Activated CD4-positive, alpha-beta T cell treated with anti-CD3 and anti-CD28 coated beads, Interleukin-2, amount 50 U/mL, for 16 hours (primary cell): Measurements from ENCODE around the gene CASP3.

Experiments used
- DNase-seq: peaks from one replicate; pipeline ENCODE4 v3.0.0-alpha.2; 2020

CASP3 gene

DNA sequence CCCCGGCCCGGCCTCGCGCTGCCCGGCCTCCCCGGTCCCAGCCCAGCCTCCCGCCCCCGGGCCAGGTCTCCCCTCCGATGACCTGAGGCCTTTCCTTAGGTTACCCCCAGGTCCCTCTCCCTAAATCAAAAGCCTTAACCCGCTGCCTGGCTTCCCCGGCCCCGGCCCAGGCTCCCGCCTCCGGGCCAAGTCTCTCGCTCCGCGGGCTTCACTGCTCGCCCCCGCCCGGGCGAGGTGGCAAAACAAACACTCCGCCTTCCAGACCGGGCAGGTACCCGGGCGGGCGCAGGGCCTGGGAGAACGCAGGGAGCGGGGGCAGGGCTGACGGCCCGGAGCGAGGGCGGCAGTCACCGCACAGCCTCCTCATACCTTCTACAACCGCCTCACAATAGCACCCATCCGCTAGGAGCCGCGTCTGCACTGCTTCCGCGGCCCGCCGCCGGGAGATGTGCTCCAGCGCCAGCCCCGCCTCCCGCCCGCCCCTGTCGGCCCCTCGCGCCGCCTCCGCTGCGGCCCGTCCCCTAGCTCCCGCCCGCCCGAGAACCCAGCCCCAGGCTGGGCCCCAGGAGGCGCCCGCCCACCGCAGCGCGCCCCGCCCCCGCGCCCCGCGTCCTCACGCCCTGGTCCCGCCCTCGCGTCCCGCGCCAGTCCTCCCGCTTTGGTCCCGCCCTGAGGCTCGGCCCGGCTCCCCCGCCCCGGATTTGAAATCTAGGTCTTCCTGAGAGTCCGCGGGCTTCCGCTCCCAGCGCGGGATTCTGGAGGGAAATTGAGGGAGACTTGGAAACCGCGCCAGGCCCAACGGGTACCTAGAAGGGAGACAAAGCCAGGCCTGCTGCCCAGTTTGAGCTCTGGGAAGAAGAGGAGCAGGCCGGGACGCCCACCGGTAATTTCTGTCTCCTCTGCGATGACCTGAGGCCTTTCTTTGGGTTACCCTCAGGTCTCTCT lies at the start of gene CASP3, which contains the start of gene PRIMPOL:
CASP3 (minus strand) TSS at position 422 of the 945 bp plus-strand sequence. CDS start 10,994 bp downstream, outside the sequence.
PRIMPOL (plus strand) TSS at position 713 of the 945 bp plus-strand sequence. CDS start 7,403 bp downstream, outside the sequence.
- DNase-seq: peak; percentile 98

DNA sequence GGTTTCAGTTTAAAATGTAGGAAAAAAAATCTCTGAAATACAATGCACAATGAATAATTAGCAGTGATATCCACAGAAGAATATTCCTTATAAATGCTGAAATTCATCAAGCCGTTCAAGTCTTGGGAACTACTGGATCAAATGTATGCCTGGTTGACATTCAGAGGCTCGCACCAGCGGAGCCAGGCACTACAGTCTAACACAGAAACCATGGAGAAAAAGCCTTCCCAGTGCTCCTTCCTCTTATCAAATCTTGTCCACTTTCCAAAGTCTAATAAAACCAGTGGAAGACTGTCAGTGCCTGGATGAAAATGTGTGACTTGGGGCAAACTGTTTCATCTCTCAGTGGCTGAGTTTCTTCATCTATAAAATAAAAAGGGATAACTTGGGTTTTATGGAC lies 48.7 kb upstream of the CASP3 start:
- no peak for DNase-seq

DNA sequence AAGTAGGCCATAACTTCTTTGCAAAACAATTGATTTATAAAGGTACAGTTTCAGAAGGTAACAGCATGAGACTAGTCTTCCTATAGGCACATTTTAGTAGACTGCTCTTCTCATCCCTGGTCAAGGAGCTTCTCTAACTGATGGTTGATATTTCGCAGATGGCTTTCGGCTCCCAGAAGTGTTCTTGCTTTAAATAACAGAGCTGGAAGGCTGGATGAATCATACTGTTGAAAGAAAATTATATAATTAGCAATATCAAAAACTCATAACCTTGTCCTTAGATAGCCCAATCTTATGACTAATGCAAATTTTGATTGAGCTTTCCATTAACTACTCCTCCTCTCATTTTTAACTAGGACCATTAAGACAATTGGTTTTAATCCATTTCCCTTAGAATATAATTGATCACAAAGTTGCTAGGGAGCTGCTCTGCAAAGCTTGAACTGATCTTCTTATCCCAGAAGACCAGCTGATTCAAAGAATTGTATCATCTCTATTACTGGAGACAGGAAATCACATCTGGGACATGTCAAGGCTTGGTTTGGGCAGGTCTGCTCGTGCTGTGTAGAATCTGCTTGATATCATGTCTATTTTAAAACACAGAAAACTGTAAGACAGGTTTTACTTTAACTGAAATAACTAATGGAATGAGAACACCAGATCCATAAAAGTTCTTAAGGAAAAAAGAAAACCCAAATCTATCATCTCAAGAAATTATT lies 46.1 kb upstream of the CASP3 start:
- DNase-seq: no peak

DNA sequence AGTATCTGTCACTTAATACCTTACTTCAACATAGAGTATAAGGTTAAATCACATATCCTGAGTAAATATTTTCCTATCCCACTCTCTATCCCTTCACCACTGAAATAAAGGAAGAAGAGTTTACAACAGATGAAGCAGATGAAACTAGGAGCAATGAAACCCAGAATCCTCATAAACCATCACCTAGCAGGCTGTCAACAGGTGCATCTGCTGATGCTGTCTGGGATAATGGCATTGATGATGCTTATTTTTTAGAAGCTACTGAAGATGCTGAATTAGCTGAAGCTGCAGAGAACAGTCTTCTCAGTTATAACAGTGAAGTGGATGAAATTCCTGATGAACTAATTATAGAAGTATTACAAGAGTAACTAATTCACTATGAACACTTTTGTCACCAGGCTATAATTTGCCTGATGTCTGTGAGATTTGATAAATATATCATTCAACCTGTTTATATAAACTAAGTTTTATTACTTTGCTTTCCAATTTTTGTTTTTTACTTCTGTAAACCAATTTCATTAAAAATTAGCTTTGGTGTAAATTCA lies 45.2 kb upstream of the CASP3 start:
- DNase-seq: no peak

DNA sequence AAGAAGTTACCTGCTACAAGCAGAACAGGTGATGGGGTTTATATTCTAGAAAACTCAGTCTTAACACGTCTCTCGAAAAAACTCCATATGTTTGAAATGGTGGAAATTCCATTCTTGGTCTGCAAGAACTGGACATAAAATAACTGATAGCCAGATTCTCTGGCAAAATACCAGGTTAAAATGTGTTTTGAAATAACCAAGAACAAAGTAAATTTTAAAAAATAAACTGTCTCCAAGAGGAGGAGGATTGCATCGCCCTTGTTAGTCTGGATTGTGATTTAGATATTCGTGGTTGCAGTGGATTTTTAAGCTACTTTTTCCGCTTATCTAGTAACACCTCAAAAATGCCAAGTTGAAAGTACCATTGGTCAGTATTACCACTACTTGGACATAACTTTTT lies 43.8 kb upstream of the CASP3 start:
- no peak for DNase-seq

DNA sequence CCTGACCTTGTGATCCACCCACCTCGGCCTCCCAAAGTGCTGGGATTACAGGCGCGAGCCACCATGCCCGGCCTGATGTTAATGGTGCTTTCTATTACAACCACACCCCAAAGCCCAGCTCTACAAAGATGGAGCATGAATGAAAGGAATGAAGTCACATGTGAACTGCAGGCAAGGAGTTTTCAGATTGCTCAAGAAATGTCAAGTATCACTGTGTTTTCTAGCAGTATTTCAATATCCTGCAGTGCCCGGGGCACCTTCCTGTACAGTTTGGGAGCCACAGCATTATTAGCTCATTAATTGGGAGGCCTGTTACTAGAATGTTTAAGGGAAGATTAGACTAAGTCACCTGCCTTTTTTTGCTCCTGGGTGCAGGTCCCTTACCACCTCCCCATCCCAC lies 40.4 kb upstream of the CASP3 start:
- no peak for DNase-seq

DNA sequence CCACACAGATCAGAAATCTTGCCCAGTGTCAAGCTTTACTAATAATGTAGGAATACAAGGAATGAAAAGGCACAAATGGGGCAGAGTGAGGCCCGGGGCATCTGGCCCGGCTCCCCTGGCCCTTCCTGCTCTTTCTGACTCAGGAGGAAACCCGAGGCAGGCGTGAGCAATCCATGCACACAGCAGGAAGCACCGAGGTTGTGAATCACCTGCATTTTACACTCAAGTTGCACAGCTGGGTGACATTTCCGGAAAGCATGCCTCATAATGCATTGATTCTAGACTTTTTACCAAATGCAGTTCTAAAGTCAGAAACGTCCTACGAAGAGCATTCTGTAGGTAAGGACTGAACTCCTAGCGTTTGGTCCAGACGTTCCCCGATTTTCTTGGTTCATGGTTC lies 39.2 kb upstream of the CASP3 start:
- peak; percentile 48 for DNase-seq

DNA sequence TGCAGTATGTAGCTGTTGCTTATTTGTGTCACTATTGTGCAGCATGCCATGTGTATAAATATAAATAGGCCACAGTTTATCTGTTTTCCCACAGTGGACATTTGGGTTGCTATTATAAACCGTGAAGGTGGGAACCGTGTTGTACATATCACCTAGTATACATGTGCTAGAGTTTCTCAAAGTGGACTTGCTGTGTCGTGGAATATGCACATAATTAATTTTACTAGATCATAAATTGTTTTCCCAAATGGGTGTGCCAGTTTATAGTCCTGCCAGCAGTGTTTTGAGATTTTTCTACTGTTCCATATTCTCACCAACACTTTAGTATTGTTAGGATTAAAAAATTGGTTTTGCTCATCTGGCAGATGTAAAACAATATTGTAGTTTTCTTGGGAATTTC lies 38.8 kb upstream of the CASP3 start:
- no peak for DNase-seq

DNA sequence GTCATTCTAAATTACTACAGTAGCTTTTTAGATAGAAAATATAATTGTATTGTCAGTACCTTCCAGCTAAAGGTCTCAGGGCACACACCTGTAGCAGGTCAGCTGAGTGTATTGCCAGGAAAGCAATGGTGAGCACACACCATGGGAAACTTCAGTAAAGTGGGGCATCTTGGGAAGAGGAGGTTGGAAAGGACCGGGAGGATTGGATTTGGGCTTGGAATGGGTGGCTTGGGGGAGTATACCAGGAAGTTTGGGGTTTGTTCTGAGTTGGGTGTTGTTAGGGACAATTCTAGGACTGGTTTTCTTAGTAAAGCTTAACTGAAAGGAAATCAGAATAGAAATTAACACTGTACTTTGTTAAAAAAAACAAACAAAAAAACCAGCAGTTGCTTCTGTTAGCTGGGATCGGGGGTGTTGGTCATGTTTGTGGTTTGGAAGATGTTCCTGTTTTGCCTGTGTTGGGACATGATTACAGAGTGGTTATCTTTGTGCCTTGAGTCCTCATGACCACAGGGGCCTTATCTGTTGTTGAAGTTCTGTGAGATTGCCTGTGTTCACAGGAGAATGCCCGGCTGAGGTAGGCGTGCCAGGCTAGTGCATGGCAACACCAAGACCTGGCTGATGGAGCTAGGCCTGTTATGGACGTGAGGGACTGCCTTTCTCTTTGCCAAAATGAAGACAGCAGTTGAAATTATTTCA lies 35.4 kb upstream of the CASP3 start:
- DNase-seq: no peak

DNA sequence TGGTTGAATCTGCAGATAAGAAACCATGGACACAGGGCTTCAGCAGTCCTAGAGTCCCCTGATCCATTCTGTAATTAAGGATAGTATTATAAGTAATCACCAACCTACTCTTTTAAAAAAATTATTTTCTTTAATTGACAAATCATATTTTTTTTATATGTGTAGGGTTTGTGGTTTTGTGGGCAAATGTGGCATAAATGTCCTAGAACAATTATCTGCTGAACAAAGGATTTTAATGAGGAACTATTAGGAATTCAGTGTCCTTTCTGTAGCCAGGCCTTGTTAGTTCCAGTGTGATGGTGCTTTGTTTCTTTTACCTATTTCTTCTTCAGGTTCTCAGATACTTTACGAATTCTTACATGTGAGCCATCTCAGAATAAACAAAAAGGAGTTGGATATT lies 32.7 kb upstream of the CASP3 start:
- no peak for DNase-seq

DNA sequence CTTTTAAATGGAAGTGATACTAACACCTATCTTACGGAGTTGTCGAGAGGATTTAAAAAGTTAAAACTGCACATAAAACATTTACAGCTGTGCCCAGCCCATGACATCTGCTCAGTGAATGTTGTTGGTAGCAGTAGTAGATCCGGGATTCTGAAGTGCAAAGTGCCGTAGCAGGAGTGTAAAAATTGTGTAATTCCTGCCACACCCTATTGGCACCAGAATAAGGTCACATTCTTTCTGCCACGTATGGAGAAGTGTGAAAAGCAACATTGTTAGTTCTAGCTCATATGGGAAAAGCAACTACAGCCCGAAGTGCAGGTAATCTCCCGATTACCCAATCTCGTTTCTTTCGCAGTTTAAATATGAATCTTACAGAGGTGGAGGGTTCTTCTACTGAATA lies 31.5 kb upstream of the CASP3 start:
- no peak for DNase-seq

DNA sequence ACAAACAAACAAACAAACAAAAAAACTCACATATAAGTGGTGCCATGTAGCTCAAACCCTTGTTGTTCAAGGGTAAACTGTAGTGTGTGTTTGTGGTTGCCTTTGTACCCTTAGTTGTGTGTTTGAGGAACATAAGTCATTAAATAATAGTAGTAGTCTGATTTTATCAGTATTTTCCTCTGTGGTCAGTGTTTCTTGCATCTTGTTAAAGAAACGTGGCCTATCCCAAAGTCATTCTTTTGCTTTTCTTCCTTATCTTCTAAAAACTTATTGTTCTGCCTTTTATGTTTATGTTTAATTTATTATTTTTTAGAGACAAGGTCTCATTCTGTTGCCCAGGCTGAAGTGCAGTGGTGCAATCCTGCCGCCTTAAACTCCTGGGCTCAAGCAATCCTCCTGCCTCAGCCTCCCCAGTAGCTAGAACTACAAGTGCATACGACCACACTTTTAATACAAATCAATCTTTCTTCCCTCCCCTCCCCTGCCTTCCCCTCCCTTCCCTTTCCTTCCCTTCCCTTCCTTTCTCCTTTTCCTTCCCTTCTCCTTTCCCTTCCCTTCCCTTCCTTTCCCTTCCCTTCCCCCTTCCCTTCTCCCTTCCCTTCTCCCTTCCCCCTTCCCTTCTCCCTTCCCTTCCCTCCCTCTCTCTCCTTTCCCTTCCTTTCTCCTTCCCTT lies 26.7 kb upstream of the CASP3 start:
- no peak for DNase-seq

DNA sequence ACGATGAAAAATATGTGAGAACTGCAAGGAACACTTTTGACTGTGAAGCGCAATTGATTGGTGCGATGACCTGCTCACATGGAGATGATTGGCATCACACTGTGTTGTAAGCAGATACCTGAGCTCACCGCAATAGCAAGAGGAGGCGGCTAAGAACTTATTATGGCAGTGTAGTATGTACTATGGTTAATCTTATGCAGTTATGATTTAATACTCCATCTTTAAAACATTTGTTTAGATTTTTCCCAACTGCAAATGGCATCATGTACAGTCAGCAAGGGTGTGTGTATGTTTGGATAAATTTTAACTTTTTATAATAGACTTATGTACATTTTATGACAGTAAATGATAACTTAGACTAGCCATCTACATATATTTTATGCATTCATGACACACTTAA lies 25.8 kb upstream of the CASP3 start:
- DNase-seq: no peak

DNA sequence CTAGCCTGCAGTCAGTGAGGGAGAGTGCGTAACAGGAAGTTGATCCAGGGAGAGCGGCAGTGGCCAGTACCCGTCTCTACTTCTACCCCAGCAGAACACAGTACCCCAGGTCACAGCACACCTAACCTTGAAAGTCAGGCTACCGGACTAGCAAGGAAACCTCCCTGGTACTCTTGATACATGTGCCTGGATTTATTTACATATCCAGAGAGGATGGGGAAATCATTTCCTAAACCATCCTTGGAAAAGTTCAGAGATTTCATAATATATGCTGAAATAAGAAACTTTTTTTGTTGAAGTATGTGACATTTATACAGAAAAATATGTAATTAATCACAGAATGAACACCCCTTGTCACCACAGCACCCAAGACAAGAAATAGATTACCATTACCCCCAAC lies 24.8 kb upstream of the CASP3 start:
- no peak for DNase-seq

DNA sequence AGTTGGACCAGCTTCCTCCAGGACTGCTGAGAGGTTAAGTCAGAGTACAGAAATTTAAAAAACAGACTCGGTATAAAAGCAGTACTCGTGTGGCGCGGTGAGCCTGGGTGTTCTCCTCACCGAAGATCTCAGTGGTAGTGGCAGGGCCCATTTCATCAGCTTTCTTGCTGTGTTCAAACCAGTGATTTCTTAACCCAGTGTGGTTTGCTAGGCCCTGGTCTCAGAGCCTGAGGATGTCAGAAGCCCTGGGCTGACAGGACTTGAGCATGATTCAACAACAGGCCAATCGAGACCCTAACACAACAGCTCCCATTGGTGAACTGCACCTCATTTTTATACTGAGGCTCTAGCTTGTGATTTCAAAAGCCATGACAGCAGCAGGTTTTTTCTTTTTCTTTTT lies 23.5 kb upstream of the CASP3 start:
- no peak for DNase-seq

DNA sequence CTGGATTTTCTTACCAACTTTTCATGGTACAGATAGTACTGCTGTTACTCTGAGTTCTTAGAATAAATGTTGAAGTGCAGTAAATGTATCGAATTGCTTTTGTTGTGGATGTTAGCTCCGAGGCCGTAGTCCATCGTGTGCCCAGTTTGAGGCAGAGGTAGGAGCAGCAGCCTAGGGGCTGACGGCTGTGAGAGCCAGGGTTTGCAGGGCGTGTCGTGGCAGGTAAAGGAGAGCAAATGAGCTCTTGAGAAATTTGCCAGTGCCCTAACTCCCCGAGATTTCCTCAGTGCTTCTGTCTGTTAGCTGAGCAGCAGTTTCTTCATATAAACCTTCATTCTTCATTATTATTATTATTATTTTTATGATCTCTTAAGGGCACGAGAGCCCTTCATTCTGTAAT lies 21.9 kb upstream of the CASP3 start:
- no peak for DNase-seq

DNA sequence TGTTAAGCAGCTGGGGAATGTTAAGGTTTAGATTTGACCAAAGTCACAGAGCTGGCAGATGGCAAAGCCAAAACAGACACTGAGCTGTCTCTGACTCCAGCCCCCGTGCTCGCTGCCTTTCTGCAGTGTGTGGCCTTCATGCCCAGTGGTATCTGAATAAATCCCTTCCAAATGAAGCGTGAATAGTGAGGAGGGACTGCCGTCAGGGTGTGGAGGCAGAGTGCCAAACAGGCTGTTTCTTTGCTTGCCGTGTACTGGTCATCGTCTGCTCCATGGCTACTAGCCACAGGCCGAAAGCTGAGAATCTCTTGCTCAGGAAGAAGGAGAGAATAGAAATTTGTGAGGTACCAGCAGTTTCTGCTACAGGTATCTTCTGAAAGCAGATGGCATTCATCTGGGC lies 20.0 kb upstream of the CASP3 start:
- no peak for DNase-seq

DNA sequence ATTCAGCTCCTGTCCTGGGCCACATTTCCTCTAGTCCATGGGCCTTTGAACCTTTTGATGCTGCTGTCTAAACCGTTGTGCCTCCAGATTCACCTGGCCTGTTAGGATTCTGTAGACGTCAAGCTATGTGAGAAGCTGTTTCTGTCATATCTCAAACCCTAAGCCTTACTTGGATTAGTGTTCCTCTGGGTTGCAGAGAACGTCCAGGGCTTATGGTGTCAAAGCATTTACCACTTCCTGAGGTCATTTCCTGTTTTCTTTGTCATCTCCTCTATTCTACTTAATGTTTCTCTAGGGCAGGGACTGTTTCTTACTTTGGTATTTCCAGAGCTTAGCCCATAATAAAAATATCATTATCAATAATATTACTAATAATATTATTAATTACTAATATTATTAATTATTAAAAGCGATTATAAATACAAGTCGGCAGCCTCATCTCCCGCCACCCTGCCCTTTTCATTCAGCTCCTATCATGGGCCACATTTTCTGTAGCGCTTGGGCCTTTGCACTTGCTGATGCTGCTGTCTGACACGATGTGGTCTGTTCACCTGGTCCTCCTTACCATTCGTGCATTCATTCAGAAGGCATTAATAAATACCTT lies 19.4 kb upstream of the CASP3 start:
- DNase-seq: peak; percentile 68

DNA sequence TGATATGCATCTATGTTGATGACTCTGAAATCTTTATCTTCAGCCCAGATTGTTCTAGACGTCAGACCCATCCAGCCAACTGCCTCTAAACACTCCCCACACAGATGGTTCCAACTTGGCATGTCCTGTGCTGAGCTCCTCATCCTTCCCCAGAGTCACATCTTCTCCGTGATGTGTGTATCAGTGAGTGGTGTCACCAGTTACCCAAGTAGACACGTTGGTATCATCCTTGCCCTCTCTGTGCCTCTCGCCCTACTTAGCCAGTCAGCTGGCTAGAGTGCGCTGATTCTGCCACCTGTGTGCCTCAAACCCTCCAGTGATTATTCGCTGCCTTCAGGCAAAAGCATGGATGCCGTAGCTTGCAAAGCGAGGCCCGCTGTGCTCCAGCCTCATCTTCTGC lies 18.8 kb upstream of the CASP3 start:
- DNase-seq: no peak

DNA sequence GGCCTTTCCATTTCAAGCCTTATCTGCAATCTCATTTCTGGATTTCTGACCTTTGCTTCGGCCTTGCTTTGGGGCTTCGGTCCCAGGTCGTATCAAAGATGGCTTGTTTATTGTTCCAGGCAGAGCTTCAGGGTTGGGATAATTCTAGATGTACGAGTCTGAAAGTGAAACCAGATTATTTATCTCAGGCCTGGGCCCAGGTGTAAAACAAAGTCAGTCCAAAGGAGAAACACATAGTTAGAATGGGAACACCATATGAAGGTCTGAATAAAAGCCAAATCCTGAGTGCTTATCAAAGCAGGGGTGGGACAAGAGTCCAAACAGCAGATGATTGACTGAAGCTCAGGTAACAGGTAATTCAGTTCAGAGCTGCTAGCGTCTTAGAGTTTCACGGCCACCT lies 17.4 kb upstream of the CASP3 start:
- DNase-seq: no peak

DNA sequence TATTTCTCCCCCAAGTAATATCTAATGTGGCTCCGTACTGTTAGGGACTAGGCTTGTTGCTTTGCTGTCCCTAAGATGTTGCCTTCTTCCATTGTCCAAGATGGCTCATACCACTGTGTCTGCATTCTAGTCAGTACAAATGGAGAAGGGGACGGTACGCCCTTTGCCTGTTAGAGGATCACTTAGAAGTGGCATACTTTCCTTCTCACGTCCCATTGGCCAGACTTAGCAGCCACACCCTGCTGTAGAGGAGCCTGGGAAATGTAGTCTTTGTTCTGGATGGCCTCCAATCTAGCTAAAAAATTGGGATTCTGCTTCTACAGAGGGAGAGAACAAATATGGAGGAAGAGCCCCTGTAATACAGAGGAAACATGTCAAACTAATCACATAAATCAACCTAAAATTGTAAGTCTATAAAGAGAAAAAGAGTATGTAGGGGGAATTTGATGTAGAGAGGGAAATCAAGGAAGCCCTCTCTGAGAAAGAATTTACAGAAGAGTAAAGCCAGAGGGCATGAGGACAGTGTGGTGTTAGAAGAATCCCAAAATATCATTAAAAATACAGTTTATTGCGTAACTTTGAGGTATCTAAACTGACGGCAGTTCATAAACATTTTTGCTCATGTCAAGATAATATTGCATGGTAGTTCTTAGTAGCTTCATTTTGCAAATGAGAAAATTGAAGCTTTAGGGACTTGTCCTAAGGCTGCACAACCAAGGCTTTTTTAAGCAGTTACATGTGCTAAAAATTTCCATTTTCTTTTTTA lies 15.4 kb upstream of the CASP3 start:
- no peak for DNase-seq
